Panc1 (cell line): ENCODE data around the gene AFF2. TPM values are rescaled to one million over a fixed set of nuclear protein-coding genes. Genes with fewer than 3 reads are reported as not detected.

ENCODE experiments used
- ATAC-seq: fragments of 200-7000 bp; cut with Tn5 transposase; 2 replicates; pipeline ENCODE4 v1.9.1; 2020; ENCODE audit warnings: mild to moderate bottlenecking, moderate library complexity
- BruUV-seq: library from RNA; stranded (reverse); fragments of 400-500 nt; replicated peaks from 2 replicates; lab custom pipeline; 2021; lab: Mats Ljungman, UMichigan
- CTCF ChIA-PET: fragments of 300-600 bp; sonication (Branson Sonifier 250); formaldehyde crosslinking; loops from one replicate; lab custom pipeline; 2022; ENCODE audit warnings: antibody characterized with exemption; lab: Charles Lee
- POLR2A ChIA-PET: fragments of 300-600 bp; sonication (Branson Sonifier 250); formaldehyde crosslinking; loops from one replicate; lab custom pipeline; 2022; ENCODE audit warnings: antibody characterized with exemption; lab: Charles Lee
- DNase-seq: peaks from one replicate; pipeline ENCODE4 v3.0.0-alpha.2; 2010; ENCODE audit warnings: low read depth, low spot score
- H3K27ac ChIP-seq: 2 replicates; pipeline ENCODE4 v1.5.1; 2011; ENCODE audit warnings: mild to moderate bottlenecking, low read length, inconsistent platforms
- H3K27me3 ChIP-seq: fragments of 200-500 bp; sonication (Bioruptor generic); 2 replicates; pipeline ENCODE4 v1.6.0; 2014; ENCODE audit warnings: low read length, inconsistent platforms; ENCODE audit not compliant: control insufficient read depth, insufficient read depth
- H3K36me3 ChIP-seq: fragments of 200-500 bp; sonication (Bioruptor generic); 2 replicates; pipeline ENCODE4 v1.5.1; 2014; ENCODE audit warnings: inconsistent platforms, mild to moderate bottlenecking, low read length, moderate library complexity; ENCODE audit not compliant: control insufficient read depth, insufficient read depth
- H3K4me1 ChIP-seq: 2 replicates; pipeline ENCODE4 v1.5.1; 2011; ENCODE audit warnings: inconsistent platforms, mild to moderate bottlenecking, low read length, moderate library complexity; ENCODE audit not compliant: control insufficient read depth, insufficient read depth
- H3K4me3 ChIP-seq, 2 experiments: 2 replicates each; pipeline ENCODE4 v1.5.1; 2011 to 2012; ENCODE audit warnings: low read depth in 2 of 2, low read length in 2 of 2, mild to moderate bottlenecking in 2 of 2, inconsistent platforms in 1 of 2, moderate library complexity in 1 of 2
- H3K9me3 ChIP-seq: fragments of 200-500 bp; sonication (Bioruptor generic); 2 replicates; pipeline ENCODE4 v1.5.1; 2014; ENCODE audit warnings: low read depth, mild to moderate bottlenecking, inconsistent platforms, low read length, moderate library complexity; ENCODE audit not compliant: control insufficient read depth, insufficient read depth
- POLR2AphosphoS5 ChIP-seq: IDR thresholded peaks from 2 replicates; pipeline ENCODE4 v1.6.1; 2012; ENCODE audit warnings: mild to moderate bottlenecking, low read depth, low read length, moderate library complexity
- SIN3A ChIP-seq: IDR thresholded peaks from 2 replicates; pipeline ENCODE4 v1.6.1; 2012; ENCODE audit warnings: low read depth, mild to moderate bottlenecking, low read length, moderate library complexity, borderline replicate concordance; ENCODE audit not compliant: insufficient read depth
- TCF7L2 ChIP-seq: IDR thresholded peaks from 2 replicates; pipeline ENCODE4 v1.6.1; 2011; ENCODE audit warnings: mild to moderate bottlenecking, low read depth, low read length, inconsistent platforms
- in situ Hi-C: cut with HindIII; loops from 2 replicates; pipeline ENCODE4 v1.10.0; 2016; ENCODE audit warnings: low sequenced_read_pairs, low pct_unique_long_range_greater_than_20kb
- intact Hi-C: fragments of 100-400 bp; cut with micrococcal nuclease; formaldehyde crosslinking; loops from one replicate; pipeline ENCODE4 v1.10.0; 2022; ENCODE audit not compliant: unreplicated experiment
- total RNA-seq: library from RNA; stranded (reverse); gene quantifications from one replicate; pipeline ENCODE4 v1.2.1, GENCODE V29; 2021; ENCODE audit not compliant: unreplicated experiment
- TF ChIP-seq, protein P1 (sequence below): fragments of 450-650 bp; IDR thresholded peaks from 2 replicates; pipeline ENCODE4 v1.5.1; 2017; ENCODE audit warnings: mild to moderate bottlenecking
- TF ChIP-seq, protein P2 (sequence below), 2 experiments: IDR thresholded peaks; 2 replicates each; pipeline ENCODE4 v1.6.1; 2011 to 2012; ENCODE audit warnings: low read depth in 2 of 2, control low read depth in 1 of 2, low read length in 1 of 2, mild to moderate bottlenecking in 1 of 2, moderate library complexity in 1 of 2; ENCODE audit not compliant: insufficient read depth in 1 of 2

The AFF2 gene
- total RNA-seq, 1 experiment from 2014 or later = 0.05 TPM

GRCh38 chrX:148658115-148658730 lies 157.8 kb downstream of the AFF2 start:
- TF ChIP-seq SIN3A (no peak), TCF7L2 (no peak), POLR2AphosphoS5 (no peak)
- TF ChIP-seq, protein P1, sequence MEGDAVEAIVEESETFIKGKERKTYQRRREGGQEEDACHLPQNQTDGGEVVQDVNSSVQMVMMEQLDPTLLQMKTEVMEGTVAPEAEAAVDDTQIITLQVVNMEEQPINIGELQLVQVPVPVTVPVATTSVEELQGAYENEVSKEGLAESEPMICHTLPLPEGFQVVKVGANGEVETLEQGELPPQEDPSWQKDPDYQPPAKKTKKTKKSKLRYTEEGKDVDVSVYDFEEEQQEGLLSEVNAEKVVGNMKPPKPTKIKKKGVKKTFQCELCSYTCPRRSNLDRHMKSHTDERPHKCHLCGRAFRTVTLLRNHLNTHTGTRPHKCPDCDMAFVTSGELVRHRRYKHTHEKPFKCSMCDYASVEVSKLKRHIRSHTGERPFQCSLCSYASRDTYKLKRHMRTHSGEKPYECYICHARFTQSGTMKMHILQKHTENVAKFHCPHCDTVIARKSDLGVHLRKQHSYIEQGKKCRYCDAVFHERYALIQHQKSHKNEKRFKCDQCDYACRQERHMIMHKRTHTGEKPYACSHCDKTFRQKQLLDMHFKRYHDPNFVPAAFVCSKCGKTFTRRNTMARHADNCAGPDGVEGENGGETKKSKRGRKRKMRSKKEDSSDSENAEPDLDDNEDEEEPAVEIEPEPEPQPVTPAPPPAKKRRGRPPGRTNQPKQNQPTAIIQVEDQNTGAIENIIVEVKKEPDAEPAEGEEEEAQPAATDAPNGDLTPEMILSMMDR = no peak
- TF ChIP-seq, protein P2, sequence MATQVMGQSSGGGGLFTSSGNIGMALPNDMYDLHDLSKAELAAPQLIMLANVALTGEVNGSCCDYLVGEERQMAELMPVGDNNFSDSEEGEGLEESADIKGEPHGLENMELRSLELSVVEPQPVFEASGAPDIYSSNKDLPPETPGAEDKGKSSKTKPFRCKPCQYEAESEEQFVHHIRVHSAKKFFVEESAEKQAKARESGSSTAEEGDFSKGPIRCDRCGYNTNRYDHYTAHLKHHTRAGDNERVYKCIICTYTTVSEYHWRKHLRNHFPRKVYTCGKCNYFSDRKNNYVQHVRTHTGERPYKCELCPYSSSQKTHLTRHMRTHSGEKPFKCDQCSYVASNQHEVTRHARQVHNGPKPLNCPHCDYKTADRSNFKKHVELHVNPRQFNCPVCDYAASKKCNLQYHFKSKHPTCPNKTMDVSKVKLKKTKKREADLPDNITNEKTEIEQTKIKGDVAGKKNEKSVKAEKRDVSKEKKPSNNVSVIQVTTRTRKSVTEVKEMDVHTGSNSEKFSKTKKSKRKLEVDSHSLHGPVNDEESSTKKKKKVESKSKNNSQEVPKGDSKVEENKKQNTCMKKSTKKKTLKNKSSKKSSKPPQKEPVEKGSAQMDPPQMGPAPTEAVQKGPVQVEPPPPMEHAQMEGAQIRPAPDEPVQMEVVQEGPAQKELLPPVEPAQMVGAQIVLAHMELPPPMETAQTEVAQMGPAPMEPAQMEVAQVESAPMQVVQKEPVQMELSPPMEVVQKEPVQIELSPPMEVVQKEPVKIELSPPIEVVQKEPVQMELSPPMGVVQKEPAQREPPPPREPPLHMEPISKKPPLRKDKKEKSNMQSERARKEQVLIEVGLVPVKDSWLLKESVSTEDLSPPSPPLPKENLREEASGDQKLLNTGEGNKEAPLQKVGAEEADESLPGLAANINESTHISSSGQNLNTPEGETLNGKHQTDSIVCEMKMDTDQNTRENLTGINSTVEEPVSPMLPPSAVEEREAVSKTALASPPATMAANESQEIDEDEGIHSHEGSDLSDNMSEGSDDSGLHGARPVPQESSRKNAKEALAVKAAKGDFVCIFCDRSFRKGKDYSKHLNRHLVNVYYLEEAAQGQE (IDR thresholded peaks at IDR 0.05; ENCODE audit: insufficient read depth in 1 of 2, low read depth in 2 of 2, low read length in 1 of 2) = no peak
- Histone ChIP-seq H3K27me3 (no peaks in the 10 kb centered on the region), H3K4me1 (no peaks in the 10 kb centered on the region), H3K4me3 (no peak overlapping the region), H3K36me3 (no peaks in the 10 kb centered on the region), H3K27ac (no peak overlapping the region), H3K9me3 (no peaks in the 10 kb centered on the region)
- ChIA-PET CTCF (no interaction called here), POLR2A (no interaction called here)
- DNase-seq (no peak), ATAC-seq (no peak)
- in situ Hi-C loops = no loop called here
- intact Hi-C loops = no loop called here
- no TSS peak for BruUV-seq

DNA sequence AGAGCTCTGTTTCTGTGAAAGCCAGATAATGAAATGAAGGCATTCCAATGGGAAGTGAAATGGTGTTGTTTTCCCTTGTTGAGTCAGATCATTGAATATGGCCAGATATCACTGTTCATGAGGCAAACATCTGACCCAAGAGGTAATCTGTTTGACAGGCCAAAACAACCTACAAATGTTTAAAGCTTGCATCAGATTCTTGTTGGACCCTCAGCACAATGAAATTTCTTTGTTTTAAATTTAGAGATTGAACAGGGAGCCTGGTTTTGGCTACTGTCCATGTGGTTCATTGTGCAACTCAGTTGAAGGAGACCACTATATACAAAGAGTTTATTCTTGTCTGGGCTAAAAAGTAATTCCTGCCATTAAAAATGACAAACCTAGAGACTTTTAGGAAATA lies 159.1 kb downstream of the AFF2 start:
- ATAC-seq (no peak), DNase-seq (no peak)
- Histone ChIP-seq H3K4me3 (no peak overlapping the region), H3K27ac (no peak overlapping the region), H3K9me3 (no peaks in the 10 kb centered on the region), H3K36me3 (no peaks in the 10 kb centered on the region), H3K27me3 (no peaks in the 10 kb centered on the region), H3K4me1 (no peaks in the 10 kb centered on the region)
- TF ChIP-seq TCF7L2 (no peak), SIN3A (no peak)
- BruUV-seq = no TSS peak
- intact Hi-C loops (no loop called here), in situ Hi-C loops (no loop called here)
- CTCF ChIA-PET = no interaction called here
- POLR2A ChIA-PET = no interaction called here

DNA sequence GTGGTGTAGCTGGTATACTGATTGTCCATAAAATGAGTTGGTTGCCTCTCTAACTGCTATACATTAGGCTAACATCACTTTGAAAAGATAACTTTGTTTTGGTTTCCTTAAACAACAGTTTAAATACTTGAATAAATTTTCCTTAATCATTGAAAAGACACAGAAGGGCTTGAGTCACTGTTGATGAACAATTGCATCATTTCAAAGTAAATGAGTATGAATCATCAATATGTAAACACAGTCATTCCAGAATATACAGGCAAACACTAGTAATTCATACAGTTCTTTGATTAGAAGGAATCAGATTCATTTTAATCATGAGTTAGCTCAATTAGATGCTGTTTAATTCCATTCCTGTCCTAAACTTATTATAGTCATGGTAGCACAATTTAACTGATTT lies 160.6 kb downstream of the AFF2 start:
- H3K9me3 ChIP-seq = no peaks in the 10 kb centered on the region
- intact Hi-C loops = no loop called here
- H3K27me3 ChIP-seq = no peaks in the 10 kb centered on the region
- no peak overlapping the region for H3K27ac ChIP-seq
- no peak for TF ChIP-seq TCF7L2
- in situ Hi-C loops = no loop called here
- no peak for ATAC-seq
- no peak overlapping the region for H3K4me3 ChIP-seq
- BruUV-seq = no TSS peak
- H3K4me1 ChIP-seq = no peaks in the 10 kb centered on the region
- H3K36me3 ChIP-seq = no peaks in the 10 kb centered on the region
- ChIA-PET CTCF (no interaction called here), POLR2A (no interaction called here)
- peak; percentile 1 for DNase-seq
